ENCODE data around the gene SRGAP2C. TPM values are rescaled to one million over a fixed set of nuclear protein-coding genes. Genes with fewer than 3 reads are reported as not detected.
"Not testable (repeated sequence)": the region's sequence is repeated elsewhere in the genome, so short reads cannot be mapped to it uniquely, and the experiment has no call there.

The SRGAP2C gene
- total RNA-seq, 1 experiment from 2014 or later: 67.6 TPM

- H3K4me3 Mint-ChIP-seq; H3K27me3 Mint-ChIP-seq (ENCODE audit: low read depth); H3K27ac Mint-ChIP-seq; H3K36me3 Mint-ChIP-seq; ATAC-seq; H3K9me3 Mint-ChIP-seq; H3K4me1 Mint-ChIP-seq; CTCF ChIA-PET; POLR2A ChIA-PET; DNase-seq (ENCODE audit: low spot score): not testable (repeated sequence)
Measured at GRCh38 chr1:121161199-121161901, 23.4 kb upstream of the SRGAP2C start.

- H3K27ac Mint-ChIP-seq; H3K4me1 Mint-ChIP-seq; H3K4me3 Mint-ChIP-seq; POLR2A ChIA-PET; CTCF ChIA-PET; ATAC-seq; DNase-seq (ENCODE audit: low spot score); H3K36me3 Mint-ChIP-seq; H3K9me3 Mint-ChIP-seq; H3K27me3 Mint-ChIP-seq (ENCODE audit: low read depth): not testable (repeated sequence)
Measured at GRCh38 chr1:121163850-121164757, 20.7 kb upstream of the SRGAP2C start.

- DNase-seq (ENCODE audit: low spot score); POLR2A ChIA-PET; ATAC-seq; H3K4me3 Mint-ChIP-seq; H3K27ac Mint-ChIP-seq; H3K36me3 Mint-ChIP-seq; H3K4me1 Mint-ChIP-seq; H3K9me3 Mint-ChIP-seq; CTCF ChIA-PET; H3K27me3 Mint-ChIP-seq (ENCODE audit: low read depth): not testable (repeated sequence)
Measured at GRCh38 chr1:121165296-121165695, 19.5 kb upstream of the SRGAP2C start.

- CTCF ChIA-PET: not testable (repeated sequence)
Measured at GRCh38 chr1:121167225-121167738, 17.5 kb upstream of the SRGAP2C start.

GRCh38 chr1:121168152-121168668, 16.6 kb upstream of the SRGAP2C start:
- DNase-seq (ENCODE audit: low spot score); H3K9me3 Mint-ChIP-seq; H3K27me3 Mint-ChIP-seq (ENCODE audit: low read depth); H3K27ac Mint-ChIP-seq; POLR2A ChIA-PET; H3K4me3 Mint-ChIP-seq; H3K4me1 Mint-ChIP-seq; CTCF ChIA-PET; ATAC-seq; H3K36me3 Mint-ChIP-seq: not testable (repeated sequence)

More at GRCh38 chr1:121167225-121167738, 17.5 kb upstream of the SRGAP2C start:
- H3K36me3 Mint-ChIP-seq; H3K4me3 Mint-ChIP-seq; H3K4me1 Mint-ChIP-seq; H3K9me3 Mint-ChIP-seq; H3K27me3 Mint-ChIP-seq (ENCODE audit: low read depth); ATAC-seq; H3K27ac Mint-ChIP-seq; POLR2A ChIA-PET; DNase-seq (ENCODE audit: low spot score): not testable (repeated sequence)

- H3K4me3 Mint-ChIP-seq; H3K27ac Mint-ChIP-seq; H3K27me3 Mint-ChIP-seq (ENCODE audit: low read depth); ATAC-seq; CTCF ChIA-PET; H3K4me1 Mint-ChIP-seq; POLR2A ChIA-PET; H3K9me3 Mint-ChIP-seq; H3K36me3 Mint-ChIP-seq; DNase-seq (ENCODE audit: low spot score): not testable (repeated sequence)
Measured at GRCh38 chr1:121176649-121177048, 8.1 kb upstream of the SRGAP2C start.

GRCh38 chr1:121178197-121178596, 6.6 kb upstream of the SRGAP2C start:
- H3K4me1 Mint-ChIP-seq; DNase-seq (ENCODE audit: low spot score); H3K9me3 Mint-ChIP-seq; H3K27me3 Mint-ChIP-seq (ENCODE audit: low read depth); CTCF ChIA-PET; POLR2A ChIA-PET; H3K4me3 Mint-ChIP-seq; ATAC-seq; H3K27ac Mint-ChIP-seq; H3K36me3 Mint-ChIP-seq: not testable (repeated sequence)

GRCh38 chr1:121183867-121184266, 908 bp upstream of the SRGAP2C start:
- H3K27me3 Mint-ChIP-seq (ENCODE audit: low read depth); CTCF ChIA-PET; H3K27ac Mint-ChIP-seq; H3K4me1 Mint-ChIP-seq; POLR2A ChIA-PET; H3K36me3 Mint-ChIP-seq; H3K9me3 Mint-ChIP-seq: not testable (repeated sequence)
- DNase-seq (ENCODE audit: low spot score) (peak; percentile 25), ATAC-seq (peak; percentile 0)
- peak overlapping the region; percentile 41 for H3K4me3 Mint-ChIP-seq

GRCh38 chr1:121185140-121185708, 449 bp downstream of the SRGAP2C start:
- DNase-seq (ENCODE audit: low spot score); H3K4me1 Mint-ChIP-seq; H3K36me3 Mint-ChIP-seq; POLR2A ChIA-PET; H3K27ac Mint-ChIP-seq; H3K9me3 Mint-ChIP-seq; H3K27me3 Mint-ChIP-seq (ENCODE audit: low read depth); CTCF ChIA-PET: not testable (repeated sequence)
- ATAC-seq: peak; percentile 0; the same call in 1 of the 2 replicates
- H3K4me3 Mint-ChIP-seq: peak overlapping the region; percentile 71

- H3K4me3 Mint-ChIP-seq: peak overlapping the region; percentile 72
- POLR2A ChIA-PET; H3K27me3 Mint-ChIP-seq (ENCODE audit: low read depth); DNase-seq (ENCODE audit: low spot score); CTCF ChIA-PET; H3K36me3 Mint-ChIP-seq; H3K9me3 Mint-ChIP-seq; H3K27ac Mint-ChIP-seq; ATAC-seq; H3K4me1 Mint-ChIP-seq: not testable (repeated sequence)
Measured at GRCh38 chr1:121186191-121186590, 1.4 kb downstream of the SRGAP2C start.

- peak overlapping the region; percentile 35 for H3K4me3 Mint-ChIP-seq
- H3K27me3 Mint-ChIP-seq (ENCODE audit: low read depth); H3K36me3 Mint-ChIP-seq; DNase-seq (ENCODE audit: low spot score); H3K9me3 Mint-ChIP-seq; CTCF ChIA-PET; POLR2A ChIA-PET; H3K27ac Mint-ChIP-seq; ATAC-seq; H3K4me1 Mint-ChIP-seq: not testable (repeated sequence)
Measured at GRCh38 chr1:121187914-121188313, 3.1 kb downstream of the SRGAP2C start.

- H3K9me3 Mint-ChIP-seq; H3K4me3 Mint-ChIP-seq; H3K36me3 Mint-ChIP-seq; DNase-seq (ENCODE audit: low spot score); CTCF ChIA-PET; H3K4me1 Mint-ChIP-seq; H3K27ac Mint-ChIP-seq; H3K27me3 Mint-ChIP-seq (ENCODE audit: low read depth); ATAC-seq; POLR2A ChIA-PET: not testable (repeated sequence)
Measured at GRCh38 chr1:121192512-121192911, 7.7 kb downstream of the SRGAP2C start.

Measured in WTC11 (cell line).